ENCODE data around the gene KLF16. TPM values are rescaled to one million over a fixed set of nuclear protein-coding genes. Genes with fewer than 3 reads are reported as not detected.

The KLF16 gene
- total and polyA plus RNA-seq, 11 donors: 2.9 to 19.7 (median 9.2) TPM

DNA sequence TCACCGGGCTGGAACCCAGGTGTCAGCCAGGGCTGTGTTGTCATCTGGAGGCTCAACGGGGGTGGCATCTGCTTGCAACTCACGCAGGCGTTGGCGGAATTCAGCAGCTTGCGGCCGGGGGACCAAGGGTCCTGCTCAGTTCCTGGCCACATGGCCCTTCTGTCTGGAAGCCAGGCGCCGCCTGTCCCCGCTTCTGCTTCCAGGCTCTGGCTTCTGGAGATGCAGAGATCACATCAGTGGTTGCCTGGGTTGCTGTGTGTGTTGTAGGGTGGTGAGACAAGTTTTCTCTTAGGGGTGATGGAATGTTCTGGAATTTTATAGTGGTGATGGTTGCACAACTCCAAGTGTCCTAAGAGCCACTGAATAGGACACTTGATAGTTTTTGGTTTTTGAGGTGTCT lies 46.8 kb upstream of the KLF16 start:
- H3K36me3 ChIP-seq: peaks cover 0 to 44% (median 9%) of the 10 kb centered on the region in 9 donors
- H3K27ac ChIP-seq: peak overlapping the region in 1 of 12 donors; percentile 60
- no peaks in the 10 kb centered on the region for H3K27me3 ChIP-seq
- no peak for ATAC-seq
- no peak for DNase-seq
- no peak overlapping the region for H3K4me3 ChIP-seq
- peaks cover 0 to 43% (median 7%) of the 10 kb centered on the region in 12 donors for H3K4me1 ChIP-seq
- intact Hi-C loops (cut with DNase I): no loop called here
- TF ChIP-seq, protein P1, sequence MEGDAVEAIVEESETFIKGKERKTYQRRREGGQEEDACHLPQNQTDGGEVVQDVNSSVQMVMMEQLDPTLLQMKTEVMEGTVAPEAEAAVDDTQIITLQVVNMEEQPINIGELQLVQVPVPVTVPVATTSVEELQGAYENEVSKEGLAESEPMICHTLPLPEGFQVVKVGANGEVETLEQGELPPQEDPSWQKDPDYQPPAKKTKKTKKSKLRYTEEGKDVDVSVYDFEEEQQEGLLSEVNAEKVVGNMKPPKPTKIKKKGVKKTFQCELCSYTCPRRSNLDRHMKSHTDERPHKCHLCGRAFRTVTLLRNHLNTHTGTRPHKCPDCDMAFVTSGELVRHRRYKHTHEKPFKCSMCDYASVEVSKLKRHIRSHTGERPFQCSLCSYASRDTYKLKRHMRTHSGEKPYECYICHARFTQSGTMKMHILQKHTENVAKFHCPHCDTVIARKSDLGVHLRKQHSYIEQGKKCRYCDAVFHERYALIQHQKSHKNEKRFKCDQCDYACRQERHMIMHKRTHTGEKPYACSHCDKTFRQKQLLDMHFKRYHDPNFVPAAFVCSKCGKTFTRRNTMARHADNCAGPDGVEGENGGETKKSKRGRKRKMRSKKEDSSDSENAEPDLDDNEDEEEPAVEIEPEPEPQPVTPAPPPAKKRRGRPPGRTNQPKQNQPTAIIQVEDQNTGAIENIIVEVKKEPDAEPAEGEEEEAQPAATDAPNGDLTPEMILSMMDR (IDR thresholded peaks at IDR 0.05): no peak
- no peak for TF ChIP-seq POLR2A (IDR thresholded peaks at IDR 0.05)
- 83 to 93% (median 88%) methylated on average over 6 to 10 of the region's 10 CpGs for WGBS, 4 donors
- H3K9me3 ChIP-seq: no peaks in the 10 kb centered on the region

DNA sequence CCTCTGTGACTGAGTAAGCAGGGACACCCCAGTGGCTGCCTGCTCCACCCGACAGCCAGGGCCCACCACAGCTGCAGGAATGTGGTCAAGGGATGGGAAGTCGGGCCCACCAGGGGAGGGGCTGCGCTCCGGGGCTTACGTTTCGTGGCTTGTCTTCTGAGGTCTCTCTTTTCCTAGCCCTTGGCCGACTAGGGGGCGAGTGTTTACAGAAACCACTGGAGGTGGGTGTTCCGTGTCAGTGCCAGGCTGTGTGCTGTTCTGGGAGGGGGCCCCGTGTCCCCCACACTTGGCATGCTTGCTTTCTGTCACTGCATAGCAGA lies 46.3 kb upstream of the KLF16 start:
- 70 to 84% (median 78%) methylated on average over 4 to 10 of the region's 10 CpGs for WGBS, 4 donors

DNA sequence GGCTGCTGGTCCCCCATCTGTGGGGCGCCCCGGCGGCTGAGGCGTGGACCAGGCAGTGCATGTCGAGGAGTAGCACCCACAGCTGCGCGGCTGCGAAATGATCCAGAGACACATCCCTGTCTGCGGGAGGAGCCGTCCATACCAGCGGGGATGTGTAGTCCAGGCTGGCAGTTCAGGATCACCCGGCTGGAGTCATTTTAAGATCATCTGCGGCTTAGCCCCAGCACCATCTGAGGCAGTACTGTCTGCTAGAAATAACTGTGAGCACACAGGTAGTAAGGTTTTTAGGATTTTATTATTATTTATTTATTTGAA lies 44.9 kb upstream of the KLF16 start:
- Histone ChIP-seq H3K36me3 (peaks cover 0 to 27% (median 8%) of the 10 kb centered on the region in 9 donors), H3K27ac (no peak overlapping the region), H3K27me3 (no peaks in the 10 kb centered on the region), H3K9me3 (no peaks in the 10 kb centered on the region), H3K4me1 (peaks cover 0 to 59% (median 10%) of the 10 kb centered on the region in 12 donors), H3K4me3 (no peak overlapping the region)
- no peak for ATAC-seq
- intact Hi-C loops (cut with DNase I): no loop called here
- TF ChIP-seq POLR2A (IDR thresholded peaks at IDR 0.05): no peak
- WGBS, 4 donors: 93 to 96% (median 93%) methylated on average over 13 of the region's 13 CpGs
- no peak for DNase-seq

More for the DNA sequence above, 46.3 kb upstream of the KLF16 start:
- Histone ChIP-seq H3K9me3 (no peaks in the 10 kb centered on the region), H3K4me1 (peaks cover 0 to 45% (median 9%) of the 10 kb centered on the region in 12 donors), H3K27me3 (no peaks in the 10 kb centered on the region), H3K4me3 (peak overlapping the region in 1 of 12 donors; percentile 15), H3K36me3 (peaks cover 0 to 39% (median 9%) of the 10 kb centered on the region in 9 donors), H3K27ac (peak overlapping the region in 1 of 12 donors; percentile 60)
- TF ChIP-seq, protein P1 (IDR thresholded peaks at IDR 0.05): no peak
- TF ChIP-seq POLR2A (IDR thresholded peaks at IDR 0.05): no peak
- intact Hi-C loops (cut with DNase I): no loop called here
- no peak for ATAC-seq
- DNase-seq: no peak

DNA sequence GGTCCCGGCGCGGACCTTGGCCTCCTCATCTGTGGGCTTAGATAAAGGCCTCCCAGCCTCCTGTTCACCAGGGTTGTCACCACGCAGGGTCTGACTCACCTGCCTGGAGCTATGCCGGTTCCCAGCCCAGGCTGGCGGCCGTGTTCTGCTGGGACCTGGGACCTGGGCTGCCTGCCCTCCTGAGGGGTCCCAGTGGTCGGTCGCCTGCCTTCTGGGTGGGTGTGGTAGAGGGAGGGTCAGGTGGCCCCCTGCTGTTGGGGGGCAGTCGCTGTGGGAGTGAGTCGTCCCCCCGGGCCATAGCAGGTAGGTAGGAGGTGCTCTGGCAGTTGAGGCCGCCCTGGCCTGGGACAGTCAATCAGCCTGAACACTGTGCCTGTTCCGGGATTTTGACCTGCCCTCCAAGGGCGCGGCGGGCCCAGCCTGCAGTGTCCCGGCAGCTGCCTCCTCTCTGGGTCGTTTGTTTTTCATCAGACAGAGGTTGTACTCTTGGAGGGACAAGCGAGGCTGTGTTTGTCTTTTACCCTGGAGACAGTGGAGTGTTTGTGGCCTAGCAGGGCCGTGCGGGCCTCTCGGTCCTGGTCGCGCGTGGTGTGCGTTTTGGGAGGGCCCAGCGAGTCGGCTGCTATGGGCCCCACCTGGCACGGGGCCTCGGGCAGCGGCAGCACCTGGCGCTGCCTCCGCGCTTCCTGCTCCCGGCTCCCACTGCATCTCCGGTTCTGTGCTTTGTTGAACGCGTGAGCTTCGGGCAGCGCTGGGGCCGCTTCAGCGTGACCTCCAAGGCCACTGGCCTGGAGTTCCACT lies 44.4 kb upstream of the KLF16 start:
- H3K9me3 ChIP-seq: no peaks in the 10 kb centered on the region
- no peak overlapping the region for H3K4me3 ChIP-seq
- DNase-seq (no peak), ATAC-seq (no peak)
- peaks cover 0 to 22% (median 3%) of the 10 kb centered on the region in 9 donors for H3K36me3 ChIP-seq
- no peak for TF ChIP-seq POLR2A (IDR thresholded peaks at IDR 0.05)
- TF ChIP-seq, protein P1 (IDR thresholded peaks at IDR 0.05): no peak
- H3K4me1 ChIP-seq: peaks cover 0 to 65% (median 10%) of the 10 kb centered on the region in 12 donors
- 83 to 88% (median 85%) methylated on average over 28 to 43 of the region's 43 CpGs for WGBS, 4 donors
- intact Hi-C loops (cut with DNase I): no loop called here
- no peaks in the 10 kb centered on the region for H3K27me3 ChIP-seq
- H3K27ac ChIP-seq: no peak overlapping the region
